Measurements from ENCODE around the gene ACO2. TPM values are rescaled to one million over a fixed set of nuclear protein-coding genes. Genes with fewer than 3 reads are reported as not detected.

ACO2 gene
- total and polyA plus RNA-seq, 2 of the 4 experiments (the other 2 are of a cell fraction) = 71.3 to 72.9 TPM

- Histone ChIP-seq H3K23ac (ENCODE audit: low read depth, low read length) (no peak overlapping the region), H3K27ac (ENCODE audit: insufficient read depth, low read length) (no peak overlapping the region), H3K9me1 (ENCODE audit: insufficient read depth, low read length) (peaks cover 29% of the 10 kb centered on the region), H3K4me3 (ENCODE audit: insufficient read depth, low read depth, low read length) (no peak overlapping the region), H3K9ac (ENCODE audit: low read depth, low read length) (no peak overlapping the region), H3K4me1 (ENCODE audit: control insufficient read depth, insufficient read depth, low read length) (peaks cover 40% of the 10 kb centered on the region), H4K20me1 (ENCODE audit: insufficient read depth, low read length) (peaks cover 52% of the 10 kb centered on the region), H2AFZ (replicated peaks; ENCODE audit: low read length, poor library complexity) (no peak overlapping the region), H3K4me2 (ENCODE audit: low read depth, low read length) (no peak overlapping the region), H2BK5ac (ENCODE audit: low read depth, low read length, poor library complexity, severe bottlenecking) (no peak overlapping the region), H2AK9ac (replicated peaks; ENCODE audit: low read depth, low read length, poor library complexity) (peak overlapping the region; percentile 20), H3K36me3 (ENCODE audit: control insufficient read depth, insufficient read depth, low read length) (no peaks in the 10 kb centered on the region), H3K18ac (ENCODE audit: low read depth, low read length) (no peak overlapping the region), H2AK5ac (ENCODE audit: low read depth, low read length) (no peak overlapping the region), H2BK15ac (ENCODE audit: low read depth, low read length) (no peak overlapping the region), H2BK20ac (ENCODE audit: low read depth, low read length) (no peak overlapping the region), H3K4ac (ENCODE audit: low read depth, low read length) (no peak overlapping the region), H3K14ac (replicated peaks; ENCODE audit: low read depth, low read length) (no peak overlapping the region), H3K9me3 (ENCODE audit: control insufficient read depth, insufficient read depth, low read length) (no peaks in the 10 kb centered on the region), H2BK120ac (ENCODE audit: low read depth, low read length) (peak overlapping the region; percentile 17), H4K8ac (ENCODE audit: low read depth in 2 of 2, low read length in 2 of 2) (no peak overlapping the region), H3K56ac (ENCODE audit: extremely low read depth, insufficient read depth, low read length) (no peak overlapping the region), H4K91ac (ENCODE audit: insufficient read depth, low read depth, low read length) (no peak overlapping the region), H3K27me3 (ENCODE audit: control insufficient read depth, insufficient read depth, low read length) (no peaks in the 10 kb centered on the region), H3K79me1 (ENCODE audit: low read depth in 1 of 2, low read length in 2 of 2) (peaks cover 22 to 86% of the 10 kb centered on the region in 2 experiments), H4K5ac (ENCODE audit: low read depth, low read length) (no peak overlapping the region)
- intact Hi-C loops (cut with micrococcal nuclease) = no loop called here
- DNase-seq = no peak
- ChIA-PET CTCF (no interaction called here), POLR2A (ENCODE audit: unreplicated experiment) (no interaction called here)
- no peak for ATAC-seq (ENCODE audit: low read depth)
- dilution Hi-C loops (cut with HindIII; ENCODE audit: low sequenced_read_pairs, unreplicated experiment) = no loop called here
- in situ Hi-C loops (cut with MboI; ENCODE audit: low sequenced_read_pairs) = no loop called here
- BruUV-seq (replicated peaks) = no TSS peak
- 89% methylated on average over 1 of the region's 5 CpGs; no CpG with 5 or more reads in 1 of the 2 experiments for WGBS, 2 experiments (ENCODE audit: extremely low coverage in 2 of 2, insufficient read length in 1 of 2)
- TF ChIP-seq ELK1 (IDR thresholded peaks at IDR 0.05; ENCODE audit: borderline replicate concordance, low read depth, low read length) (no peak), POLR2A (IDR thresholded peaks at IDR 0.05; ENCODE audit: low read depth, low read length) (no peak), MXI1 (IDR thresholded peaks at IDR 0.05; ENCODE audit: borderline replicate concordance, low read depth, low read length) (no peak), USF2 (IDR thresholded peaks at IDR 0.05; ENCODE audit: low read depth, low read length) (no peak), NFE2L2 (IDR thresholded peaks at IDR 0.05; ENCODE audit: low read depth, low read length) (no peak), SMC3 (IDR thresholded peaks at IDR 0.05; ENCODE audit: low read depth, low read length) (no peak), RCOR1 (IDR thresholded peaks at IDR 0.05; ENCODE audit: insufficient replicate concordance, low read length) (no peak), CTCF (conservative IDR thresholded peaks at IDR 0.05; ENCODE audit: low read depth, low read length) (no peak), RFX5 (IDR thresholded peaks at IDR 0.05; ENCODE audit: low read depth, low read length) (no peak), MAZ (IDR thresholded peaks at IDR 0.05; ENCODE audit: borderline replicate concordance, low read depth, low read length) (no peak), CHD1 (IDR thresholded peaks at IDR 0.05; ENCODE audit: low read depth, low read length) (no peak), RAD21 (IDR thresholded peaks at IDR 0.05; ENCODE audit: low read length) (no peak), CEBPB (IDR thresholded peaks at IDR 0.05; ENCODE audit: low read depth, low read length) (no peak), FOS (IDR thresholded peaks at IDR 0.05; ENCODE audit: low read depth, low read length) (no peak), BHLHE40 (IDR thresholded peaks at IDR 0.05; ENCODE audit: low read depth, low read length) (no peak), MAFK (IDR thresholded peaks at IDR 0.05; ENCODE audit: low read depth, low read length) (no peak)
These were observed 13.0 kb downstream of the ACO2 start for GRCh38 chr22:41481925-41482318.
